Colon (tissue), 2 donors: ENCODE data around the gene PAXX.
"Not testable (repeated sequence)": the region's sequence is repeated elsewhere in the genome, so short reads cannot be mapped to it uniquely, and the experiment has no call there.

Experiments
- FAIRE-seq: peaks from 2 replicates; lab custom pipeline; 2012; peaks lifted over from hg19 to GRCh38; lab: Jason Lieb, UNC
- donor health status: control.
- donor health status: control.

PAXX gene

DNA sequence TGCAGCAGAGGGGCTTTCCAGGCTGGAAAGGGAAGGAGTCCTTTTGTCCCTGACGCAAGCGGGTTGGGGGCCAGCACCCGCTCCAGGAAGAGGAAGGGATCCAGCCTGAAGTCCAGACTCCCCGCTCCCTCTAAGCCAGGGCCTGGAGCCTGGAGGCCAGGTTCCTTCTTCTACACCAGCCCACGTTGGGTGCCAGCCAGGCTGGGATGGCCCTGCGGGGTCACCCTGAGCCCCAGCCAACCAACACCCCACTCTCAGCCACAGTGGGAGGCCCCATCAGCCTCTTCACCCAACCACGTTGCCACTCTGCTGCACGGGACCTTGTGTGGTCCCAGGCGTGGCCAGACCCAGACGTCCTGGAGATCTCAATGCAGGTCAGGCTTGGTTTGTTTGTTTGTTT is 40.6 kb downstream of the PAXX start:
- FAIRE-seq = no peak

DNA sequence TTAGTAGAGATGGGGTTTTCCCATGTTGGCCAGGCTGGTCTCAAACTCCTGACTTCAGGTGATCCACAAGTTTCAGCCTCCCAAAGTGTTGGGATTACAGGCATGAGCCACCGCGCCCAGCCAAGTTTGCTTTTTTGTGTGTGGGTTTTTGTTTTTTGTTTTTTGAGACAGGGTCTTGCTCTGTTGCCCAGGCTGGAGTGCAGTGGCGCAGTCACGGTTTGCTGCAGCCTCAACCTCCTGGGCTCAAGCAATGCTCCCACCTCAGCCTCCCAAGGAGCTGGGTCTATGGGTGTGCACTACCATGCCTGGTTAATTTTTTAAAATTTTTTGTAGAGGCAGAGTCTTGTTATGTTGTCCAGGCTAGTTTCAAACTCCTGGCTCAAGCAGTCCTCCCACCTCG is 41.3 kb downstream of the PAXX start:
- FAIRE-seq = not testable (repeated sequence)

DNA sequence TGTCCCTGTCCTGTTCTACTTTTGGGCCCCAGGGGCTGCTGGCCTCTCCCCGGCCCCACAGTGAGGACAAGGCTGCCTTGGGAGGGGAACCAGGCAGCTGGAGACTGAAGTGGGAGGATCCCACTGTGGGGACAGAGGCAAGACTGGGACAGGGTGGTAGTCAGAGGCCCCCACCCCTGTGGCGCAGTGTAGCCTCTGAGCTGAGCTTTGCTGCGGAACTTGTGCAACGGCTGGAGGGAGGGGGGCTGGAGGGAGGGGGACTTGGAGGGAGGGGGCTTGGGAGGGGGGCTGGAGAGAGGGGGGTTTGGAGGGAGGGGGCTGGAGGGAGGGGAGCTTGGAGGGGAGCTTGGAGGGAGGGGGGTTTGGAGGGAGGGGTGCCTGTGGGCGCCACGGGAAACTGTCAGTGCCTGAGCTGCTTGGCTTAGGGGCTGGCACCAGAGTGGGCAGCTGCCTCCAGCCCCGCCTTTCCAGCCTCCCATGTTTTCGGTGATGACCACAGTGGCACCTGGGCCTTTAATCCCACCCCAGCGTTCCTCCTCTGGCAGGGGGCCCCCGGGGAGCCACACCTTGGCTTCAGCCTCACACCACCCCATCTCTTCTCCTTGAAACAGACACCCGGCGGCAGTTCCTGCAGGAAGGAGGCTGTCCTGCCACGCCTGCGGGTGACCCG is 42.0 kb downstream of the PAXX start:
- FAIRE-seq = no peak

DNA sequence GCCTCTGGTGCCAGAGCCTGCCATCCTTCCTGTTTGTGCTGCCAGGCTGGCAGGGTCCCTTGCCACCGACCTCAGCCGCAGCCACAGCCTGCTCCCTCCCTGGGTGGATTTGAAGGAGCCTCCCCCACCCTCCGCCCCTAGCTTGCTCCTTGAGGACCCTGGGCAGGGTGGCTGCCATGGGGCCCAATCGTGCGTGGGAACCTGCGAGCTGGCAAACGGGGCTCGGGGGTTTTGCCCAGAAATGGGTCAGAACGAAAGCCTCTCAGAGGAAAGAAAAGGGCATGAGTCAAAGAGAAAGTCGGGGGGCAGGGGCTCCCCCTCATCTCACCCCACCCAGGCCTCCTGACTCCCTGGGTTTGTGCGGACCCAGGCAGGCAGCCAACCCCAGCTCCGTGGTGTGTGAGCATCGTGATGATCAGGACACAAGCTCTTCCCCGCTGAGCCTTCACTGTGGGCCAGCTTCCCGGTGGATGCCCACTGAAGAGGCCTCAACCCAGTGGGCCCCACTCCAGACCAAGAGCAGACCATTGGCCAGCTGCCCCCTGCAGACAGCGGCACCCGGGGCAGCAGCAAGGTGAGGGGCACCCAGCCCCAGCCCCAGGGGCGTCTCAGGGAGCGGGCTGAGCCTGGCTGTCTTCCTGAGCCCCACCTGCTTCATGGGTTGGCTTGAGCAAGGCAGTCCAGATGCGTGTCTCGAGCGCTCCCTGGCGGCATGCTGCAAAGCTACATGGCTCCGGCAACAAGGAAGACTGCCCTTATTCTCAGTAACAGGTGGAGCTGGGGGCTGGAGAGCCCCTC is 42.7 kb downstream of the PAXX start:
- FAIRE-seq = no peak

DNA sequence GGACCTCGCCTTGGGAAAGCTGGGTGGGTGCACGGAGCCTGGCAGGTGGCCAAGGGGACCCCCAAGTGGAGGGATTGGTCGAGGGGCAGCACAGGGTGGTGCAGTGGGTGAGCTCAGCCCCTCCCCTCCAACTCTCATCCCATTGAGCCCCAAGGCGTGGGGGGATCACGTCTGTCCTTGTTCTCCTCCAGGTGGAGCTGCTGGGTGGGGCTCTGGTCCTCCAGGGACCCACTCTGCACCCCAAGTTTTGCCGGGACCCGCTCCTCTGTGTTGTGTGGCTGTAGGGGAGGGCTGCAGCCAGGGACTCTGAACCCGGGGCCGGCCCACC is 43.2 kb downstream of the PAXX start:
- FAIRE-seq = no peak

DNA sequence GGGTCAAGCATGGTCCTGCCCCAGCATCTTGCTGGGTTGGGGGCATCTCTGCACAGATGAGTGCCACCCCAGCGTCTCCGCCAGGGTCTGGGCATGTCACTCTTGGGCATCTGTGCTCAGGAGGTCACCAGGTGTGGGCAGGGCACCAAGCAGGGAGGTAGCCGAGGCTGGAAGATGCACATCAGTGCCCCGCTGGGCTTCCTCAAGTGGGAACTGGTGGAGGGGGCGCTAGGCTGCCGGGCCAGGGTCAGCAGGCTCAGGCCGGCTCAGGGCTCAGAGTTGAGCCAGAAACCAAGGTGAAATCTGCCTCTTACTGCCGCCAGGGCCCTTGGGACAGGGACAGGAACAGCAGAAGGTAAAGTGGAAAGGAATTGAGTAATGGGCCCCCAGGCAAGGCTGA is 43.7 kb downstream of the PAXX start:
- no peak for FAIRE-seq

DNA sequence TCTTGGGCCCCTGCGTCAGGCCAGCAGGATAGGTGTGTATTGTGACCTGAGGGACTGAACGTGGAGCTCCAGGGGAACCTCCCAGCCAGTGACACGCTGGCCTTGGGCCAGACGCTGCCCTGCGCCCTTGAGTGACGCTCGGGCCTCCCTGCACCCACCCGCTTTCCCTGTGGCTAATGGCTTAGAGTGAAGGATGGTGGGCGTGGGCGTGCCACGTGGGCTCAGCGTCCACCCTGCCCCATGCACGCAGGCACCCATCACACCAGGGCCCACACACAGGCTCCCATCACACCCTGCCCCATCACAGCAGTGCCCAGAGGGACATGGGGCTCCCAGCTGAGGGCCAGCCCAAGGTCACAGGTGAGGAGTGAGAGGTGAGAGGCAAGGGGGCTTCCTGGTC is 44.8 kb downstream of the PAXX start:
- no peak for FAIRE-seq

DNA sequence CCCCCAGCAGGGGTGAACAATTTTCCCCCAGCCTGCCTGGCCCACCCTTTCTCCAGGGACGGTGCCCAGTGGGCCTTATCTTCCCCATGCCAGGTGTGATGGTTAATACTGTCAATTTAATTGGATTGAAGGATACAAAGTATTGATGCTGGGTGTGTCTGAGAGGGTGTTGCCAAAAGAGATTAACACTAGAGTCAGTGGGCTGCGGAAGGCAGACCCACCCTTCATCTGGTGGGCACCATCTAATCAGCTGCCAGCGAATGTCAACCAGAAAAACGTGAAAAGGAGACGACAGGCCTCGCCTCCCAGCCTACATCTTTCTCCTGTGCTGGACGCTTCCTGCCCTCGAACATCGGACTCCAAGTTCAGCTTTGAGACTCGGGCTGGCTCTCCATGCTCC is 45.3 kb downstream of the PAXX start:
- FAIRE-seq = no peak

DNA sequence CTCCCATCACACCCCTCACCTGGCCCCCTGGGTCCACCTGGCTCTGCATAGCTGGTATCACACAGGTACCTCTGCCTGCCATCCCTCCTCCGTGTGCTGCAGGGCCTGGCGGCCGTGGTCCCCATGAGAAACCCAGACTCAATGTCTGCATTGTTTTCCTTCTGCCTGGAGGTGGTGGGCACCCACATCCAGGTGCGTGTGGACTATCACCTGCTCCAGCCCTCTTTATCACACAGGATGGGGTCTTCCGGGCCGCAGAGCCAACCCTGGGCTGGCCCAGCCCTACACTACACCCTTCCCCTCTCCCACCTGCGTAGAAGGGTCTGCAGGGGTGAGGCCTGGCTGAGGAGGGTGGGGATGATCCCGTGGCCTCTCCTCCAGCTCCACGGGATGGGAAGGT is 46.7 kb downstream of the PAXX start:
- no peak for FAIRE-seq

DNA sequence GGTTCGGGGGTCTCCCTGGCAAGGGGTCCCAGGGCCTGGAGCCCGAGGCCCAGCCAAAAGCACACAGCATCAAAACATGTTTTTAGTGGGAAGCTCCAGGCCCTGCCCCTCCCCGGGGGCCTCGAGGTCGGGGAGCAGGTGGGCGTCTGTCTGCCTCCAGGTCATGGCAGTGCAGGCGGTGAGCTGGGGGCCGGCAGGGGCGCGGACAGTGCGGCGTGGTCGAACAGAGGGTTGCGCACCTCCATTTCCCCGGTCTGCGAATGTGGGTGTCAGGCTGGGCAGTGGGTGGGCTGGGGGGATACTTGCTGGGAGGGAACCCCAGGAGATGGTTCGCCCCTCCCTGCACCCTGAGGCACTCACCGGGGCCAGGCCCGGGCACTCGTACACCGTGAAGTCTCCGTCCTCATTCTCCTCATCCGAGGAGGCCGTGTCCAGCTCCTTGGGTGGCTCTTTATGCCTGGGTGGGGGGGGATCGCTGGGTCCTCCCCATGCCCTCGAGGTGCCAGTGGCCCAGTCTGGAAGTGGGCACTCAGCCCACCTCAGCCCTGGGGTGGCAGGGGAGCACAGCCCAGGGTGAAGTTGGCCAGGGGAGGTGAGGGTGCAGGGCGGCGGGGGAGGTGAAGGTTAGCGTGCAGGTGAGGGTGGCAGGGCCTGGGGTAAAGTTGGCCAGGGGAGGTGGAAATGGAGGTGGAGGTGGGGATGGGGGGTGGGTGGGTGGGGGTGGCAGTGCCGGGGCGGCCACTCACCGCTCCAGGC is 47.6 kb downstream of the PAXX start:
- FAIRE-seq = no peak

DNA sequence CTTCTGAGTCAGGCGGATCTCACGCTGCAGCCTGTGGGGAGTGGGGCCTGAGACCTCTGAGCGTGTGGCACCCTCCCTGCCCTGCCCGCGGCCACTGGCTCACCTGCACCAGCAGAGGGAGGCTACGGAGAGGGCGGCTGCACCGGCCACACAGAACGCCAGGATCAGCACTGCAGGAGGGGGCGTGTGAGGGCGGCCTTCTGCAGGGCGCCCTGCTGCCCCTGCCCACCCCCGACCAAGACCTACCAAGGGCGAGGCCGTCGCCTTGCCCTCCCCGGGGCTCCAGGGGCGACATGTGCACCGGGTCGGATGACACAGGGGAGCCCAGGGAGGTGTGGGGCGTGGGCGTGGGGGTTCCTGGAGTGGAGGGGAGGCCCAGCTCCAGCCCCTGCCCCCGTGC is 48.3 kb downstream of the PAXX start:
- no peak for FAIRE-seq

DNA sequence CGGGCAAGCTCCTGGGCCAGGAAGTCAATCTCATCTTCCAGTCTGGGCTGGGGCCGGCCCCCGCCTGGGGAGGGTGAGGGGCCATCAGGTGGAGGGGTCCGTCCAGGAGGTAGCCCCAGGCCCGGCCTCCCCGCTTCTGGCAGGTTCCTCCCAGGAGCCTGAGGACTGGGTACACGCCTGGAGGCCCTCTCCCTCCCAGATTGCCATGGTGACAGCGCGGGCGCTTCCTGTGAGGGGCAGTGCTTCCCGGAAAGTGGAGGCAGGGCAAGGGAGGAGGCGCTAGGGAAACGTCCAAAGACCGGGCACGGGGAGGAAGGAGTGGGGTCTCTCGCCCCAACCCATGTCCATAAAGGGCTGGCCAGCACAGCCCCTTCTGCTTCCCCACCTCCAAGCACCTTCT is 48.9 kb downstream of the PAXX start:
- FAIRE-seq = no peak

DNA sequence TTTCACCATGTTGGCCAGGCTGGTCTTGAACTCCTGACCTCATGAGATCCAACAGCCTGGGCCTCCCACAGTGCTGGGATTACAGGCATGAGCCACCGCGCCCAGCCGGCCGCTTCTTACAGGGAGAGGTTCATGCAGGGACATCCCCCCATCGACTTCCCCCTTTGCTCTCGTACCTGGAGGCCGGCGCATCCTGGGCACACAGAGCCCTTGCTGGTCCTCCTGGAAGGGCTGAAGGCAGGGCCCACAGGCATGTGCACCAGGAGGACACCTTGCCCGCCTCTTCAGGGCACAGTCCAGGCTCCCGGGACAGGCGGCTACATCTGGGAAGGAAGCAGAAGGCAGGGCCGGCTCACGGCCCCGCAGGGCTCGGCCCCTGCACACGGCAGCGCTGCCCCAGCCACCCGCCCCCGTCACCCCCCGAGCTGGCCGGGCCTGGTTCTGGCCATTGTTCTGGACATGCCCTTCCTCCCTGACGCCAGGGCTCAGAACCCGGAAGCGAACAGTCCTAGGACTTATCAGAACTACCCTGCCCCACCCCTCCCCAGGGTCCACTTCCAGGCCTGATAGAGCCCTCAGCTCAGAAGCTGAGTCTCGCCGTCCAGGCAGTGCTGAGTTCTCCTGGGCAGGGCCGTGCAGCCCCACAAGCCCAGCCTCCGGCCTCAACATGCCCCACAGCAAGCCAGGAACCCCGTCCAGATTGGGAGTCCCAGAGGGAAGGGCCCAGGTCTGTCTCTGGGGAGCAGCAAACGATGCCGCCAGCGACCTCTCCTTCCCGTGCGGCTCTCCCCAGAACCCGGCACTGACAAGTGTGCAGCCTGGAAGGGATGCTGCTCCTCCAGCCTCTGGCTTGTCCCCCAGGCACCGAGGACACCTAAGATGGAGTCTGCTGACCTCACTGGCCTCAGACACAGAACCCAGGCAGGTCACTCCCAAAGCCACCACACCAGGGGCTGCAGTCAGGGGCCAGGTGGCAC is 50.8 kb downstream of the PAXX start:
- no peak for FAIRE-seq
